ENCODE data around the gene DCP1B.
A peak's percentile ranks its signal among the peaks of the same experiment; 100 is the strongest.

The DCP1B gene

DNA sequence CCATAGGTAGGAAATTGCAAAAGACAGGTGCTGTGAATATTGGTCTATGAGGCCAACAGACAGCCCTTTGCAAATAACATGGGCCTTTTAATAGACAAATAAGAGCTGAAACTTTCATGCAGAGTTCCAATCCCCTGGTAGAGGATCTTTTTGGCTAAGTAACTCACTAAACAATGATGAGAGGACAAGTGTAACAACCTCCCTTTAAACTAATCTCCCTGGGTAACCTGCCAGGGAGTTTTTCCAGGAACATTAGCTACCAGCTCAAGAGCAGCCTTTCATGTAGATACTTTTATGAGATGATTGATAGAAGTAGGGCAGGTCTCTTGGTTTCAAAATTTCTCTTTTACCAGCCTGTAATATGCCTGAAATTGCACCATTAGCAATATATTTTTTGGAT lies 34.8 kb upstream of the DCP1B start:
- Histone ChIP-seq H3K4me3 (ENCODE audit: low read length) (no peak overlapping the region), H3K9me3 (ENCODE audit: control insufficient read depth, insufficient read depth, low read length) (no peaks in the 10 kb centered on the region), H3K36me3 (ENCODE audit: control insufficient read depth, insufficient read depth, low read length) (no peaks in the 10 kb centered on the region), H3K27ac (ENCODE audit: low read length) (no peak overlapping the region), H3K4me1 (ENCODE audit: control insufficient read depth, insufficient read depth, low read length) (0 out of 2 replicates have a peak, but pooled peaks cover 2% of the 10 kb centered on the region), H3K27me3 (ENCODE audit: control insufficient read depth, insufficient read depth, low read length) (peaks cover 6% of the 10 kb centered on the region)
- no peak for DNase-seq (ENCODE audit: low read depth, low spot score)

DNA sequence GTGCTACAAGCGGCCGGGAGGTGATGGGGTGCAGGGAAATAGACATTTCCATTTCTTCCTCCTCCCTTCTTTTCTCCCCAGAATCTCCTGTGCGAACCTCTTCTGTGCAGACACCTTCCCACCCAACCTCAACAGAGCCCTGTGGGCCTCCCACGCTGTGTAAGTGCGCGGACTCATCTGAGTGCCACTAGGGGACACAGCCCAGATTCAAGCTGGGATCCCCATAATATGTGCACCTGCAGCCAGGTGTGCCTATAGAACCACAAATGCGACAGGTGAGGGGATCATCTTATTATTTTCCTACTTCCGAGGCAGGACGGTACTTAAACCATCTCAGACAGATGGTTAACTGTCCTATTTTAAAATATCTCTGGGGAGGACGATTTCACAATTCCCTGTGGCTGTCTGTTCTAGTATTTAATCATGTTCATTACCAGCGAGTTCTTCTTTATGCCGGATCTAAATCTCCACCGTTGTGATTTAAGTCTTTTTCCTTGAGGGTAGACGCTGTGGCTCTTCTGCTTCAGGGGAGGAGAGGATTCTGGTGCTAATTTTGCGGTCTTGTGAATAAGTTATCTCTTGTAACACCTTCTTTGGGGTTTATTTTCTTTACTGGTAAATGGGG lies 31.3 kb upstream of the DCP1B start:
- Histone ChIP-seq H3K4me3 (ENCODE audit: low read length) (no peak overlapping the region), H3K27ac (ENCODE audit: low read length) (no peak overlapping the region), H3K36me3 (ENCODE audit: control insufficient read depth, insufficient read depth, low read length) (no peaks in the 10 kb centered on the region), H3K27me3 (ENCODE audit: control insufficient read depth, insufficient read depth, low read length) (peaks cover 6% of the 10 kb centered on the region), H3K4me1 (ENCODE audit: control insufficient read depth, insufficient read depth, low read length) (0 out of 2 replicates have a peak, but pooled peaks cover 2% of the 10 kb centered on the region), H3K9me3 (ENCODE audit: control insufficient read depth, insufficient read depth, low read length) (no peaks in the 10 kb centered on the region)
- no CpG with 5 or more reads among the region's 15 CpGs for WGBS (ENCODE audit: insufficient coverage, insufficient read length)
- DNase-seq (ENCODE audit: low read depth, low spot score) = no peak

DNA sequence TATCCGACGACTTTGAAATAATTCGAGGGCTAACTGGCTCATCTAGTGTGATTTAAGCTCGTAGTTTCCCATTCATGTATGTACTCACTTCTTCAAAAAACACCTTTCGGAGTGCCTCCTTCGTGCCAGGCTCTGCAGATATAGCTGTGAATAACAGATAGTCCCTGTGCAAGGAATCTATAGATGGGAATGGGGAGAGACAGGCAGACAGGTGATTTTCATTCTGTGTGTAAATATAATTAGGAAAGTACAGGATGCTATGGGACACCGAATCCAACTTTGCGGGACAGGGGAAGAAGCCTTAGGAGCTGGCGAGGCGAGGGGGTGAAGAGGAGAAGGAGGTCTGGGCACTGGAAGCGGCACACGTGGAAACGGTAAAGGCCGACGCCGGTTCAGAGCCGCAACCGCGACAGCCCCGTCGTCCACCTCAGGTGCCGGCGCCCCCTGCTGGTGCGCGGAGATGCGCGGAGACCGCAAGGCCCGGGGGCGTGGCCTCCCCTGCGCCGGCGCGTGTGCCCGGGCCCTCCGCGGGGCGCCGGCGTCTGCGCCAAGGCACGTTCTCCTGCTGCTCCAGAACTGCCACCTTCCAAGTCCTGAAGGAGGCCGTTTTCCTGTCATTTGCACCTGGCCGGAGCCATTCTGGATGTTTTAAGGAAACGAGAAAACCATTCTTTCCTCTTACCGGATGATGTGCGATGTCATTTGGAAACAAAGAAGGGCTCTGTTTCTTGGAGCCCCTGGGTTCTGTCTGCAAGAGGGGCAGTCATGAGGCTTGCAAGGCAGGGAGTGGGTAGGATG lies 30.6 kb upstream of the DCP1B start:
- DNase-seq (ENCODE audit: low read depth, low spot score) = peak; percentile 74
- no CpG with 5 or more reads among the region's 47 CpGs for WGBS (ENCODE audit: insufficient coverage, insufficient read length)
- Histone ChIP-seq H3K36me3 (ENCODE audit: control insufficient read depth, insufficient read depth, low read length) (no peaks in the 10 kb centered on the region), H3K9me3 (ENCODE audit: control insufficient read depth, insufficient read depth, low read length) (no peaks in the 10 kb centered on the region), H3K4me3 (ENCODE audit: low read length) (no peak overlapping the region), H3K27ac (ENCODE audit: low read length) (no peak overlapping the region), H3K4me1 (ENCODE audit: control insufficient read depth, insufficient read depth, low read length) (0 out of 2 replicates have a peak, but pooled peaks cover 2% of the 10 kb centered on the region), H3K27me3 (ENCODE audit: control insufficient read depth, insufficient read depth, low read length) (peaks cover 6% of the 10 kb centered on the region)

DNA sequence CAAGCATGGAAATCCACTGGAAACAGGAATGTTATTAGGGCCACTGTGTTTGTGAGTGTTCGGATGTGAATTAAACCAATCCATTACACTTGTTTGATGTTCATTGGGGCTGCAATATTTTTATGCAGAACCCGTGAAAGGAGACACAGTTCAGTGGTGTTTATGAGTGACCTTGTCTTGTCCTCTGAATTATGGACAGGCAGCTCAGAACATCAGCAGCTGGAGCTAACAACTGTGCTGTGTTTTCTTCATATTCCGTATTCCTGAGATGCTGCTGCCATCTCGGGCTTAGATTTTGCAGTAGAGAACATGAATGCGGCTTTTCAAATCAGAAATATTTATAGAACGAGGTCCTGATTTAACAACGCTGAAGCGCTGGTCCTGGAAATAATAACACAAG lies 28.2 kb upstream of the DCP1B start:
- H3K4me1 ChIP-seq (ENCODE audit: control insufficient read depth, insufficient read depth, low read length) = 0 out of 2 replicates have a peak, but pooled peaks cover 2% of the 10 kb centered on the region
- H3K27me3 ChIP-seq (ENCODE audit: control insufficient read depth, insufficient read depth, low read length) = peaks cover 6% of the 10 kb centered on the region
- H3K27ac ChIP-seq (ENCODE audit: low read length) = no peak overlapping the region
- H3K9me3 ChIP-seq (ENCODE audit: control insufficient read depth, insufficient read depth, low read length) = no peaks in the 10 kb centered on the region
- H3K36me3 ChIP-seq (ENCODE audit: control insufficient read depth, insufficient read depth, low read length) = no peaks in the 10 kb centered on the region
- no peak for DNase-seq (ENCODE audit: low read depth, low spot score)
- H3K4me3 ChIP-seq (ENCODE audit: low read length) = no peak overlapping the region
- no CpG with 5 or more reads among the region's 8 CpGs for WGBS (ENCODE audit: insufficient coverage, insufficient read length)

DNA sequence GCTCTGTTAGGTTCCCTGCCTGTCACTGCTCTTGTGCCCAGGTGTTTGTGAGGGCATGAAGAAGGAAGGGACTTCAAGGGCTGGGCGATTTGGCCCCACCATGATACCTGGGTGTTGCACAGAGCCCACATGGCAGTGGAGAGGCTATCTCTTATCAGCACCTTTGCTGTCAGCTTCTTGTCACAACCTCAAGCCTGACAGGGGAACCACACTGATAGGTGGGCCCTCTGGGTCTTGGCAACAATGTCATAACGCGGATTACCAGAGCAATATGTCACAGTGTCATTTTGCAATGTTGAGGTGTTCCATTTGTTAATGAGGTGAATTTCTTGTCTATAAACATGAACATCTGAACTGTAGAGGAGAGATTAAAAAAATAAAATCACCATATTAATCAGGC lies 25.6 kb upstream of the DCP1B start:
- H3K27ac ChIP-seq (ENCODE audit: low read length) = no peak overlapping the region
- WGBS (ENCODE audit: insufficient coverage, insufficient read length) = no CpG with 5 or more reads among the region's 3 CpGs
- H3K36me3 ChIP-seq (ENCODE audit: control insufficient read depth, insufficient read depth, low read length) = no peaks in the 10 kb centered on the region
- DNase-seq (ENCODE audit: low read depth, low spot score) = no peak
- H3K9me3 ChIP-seq (ENCODE audit: control insufficient read depth, insufficient read depth, low read length) = no peaks in the 10 kb centered on the region
- H3K27me3 ChIP-seq (ENCODE audit: control insufficient read depth, insufficient read depth, low read length) = peaks cover 6% of the 10 kb centered on the region
- no peaks in the 10 kb centered on the region for H3K4me1 ChIP-seq (ENCODE audit: control insufficient read depth, insufficient read depth, low read length)
- no peak overlapping the region for H3K4me3 ChIP-seq (ENCODE audit: low read length)

DNA sequence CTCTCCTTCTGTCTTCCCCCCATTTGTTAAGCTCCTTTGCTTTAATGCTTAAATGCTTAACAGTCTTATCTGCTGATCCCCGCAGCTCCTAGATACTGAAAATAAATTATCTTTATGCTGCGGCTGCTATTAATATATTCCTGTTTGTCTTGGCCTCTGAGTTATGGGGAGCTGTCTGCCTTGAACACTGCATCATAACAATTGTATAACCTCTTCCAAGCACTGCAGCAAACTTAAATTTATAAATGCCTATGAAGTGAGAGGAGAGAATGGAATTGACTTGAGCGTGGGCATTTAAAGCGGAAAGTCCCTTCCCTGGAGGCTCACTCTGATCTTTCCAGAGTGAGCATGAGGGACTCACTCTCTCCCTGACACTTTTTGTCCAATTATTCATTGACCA lies 23.1 kb upstream of the DCP1B start:
- no CpG with 5 or more reads among the region's 4 CpGs for WGBS (ENCODE audit: insufficient coverage, insufficient read length)
- no peak for DNase-seq (ENCODE audit: low read depth, low spot score)
- Histone ChIP-seq H3K4me1 (ENCODE audit: control insufficient read depth, insufficient read depth, low read length) (0 out of 2 replicates have a peak, but pooled peaks cover 1% of the 10 kb centered on the region), H3K4me3 (ENCODE audit: low read length) (no peak overlapping the region), H3K27ac (ENCODE audit: low read length) (no peak overlapping the region), H3K9me3 (ENCODE audit: control insufficient read depth, insufficient read depth, low read length) (no peaks in the 10 kb centered on the region), H3K27me3 (ENCODE audit: control insufficient read depth, insufficient read depth, low read length) (no peaks in the 10 kb centered on the region), H3K36me3 (ENCODE audit: control insufficient read depth, insufficient read depth, low read length) (no peaks in the 10 kb centered on the region)

DNA sequence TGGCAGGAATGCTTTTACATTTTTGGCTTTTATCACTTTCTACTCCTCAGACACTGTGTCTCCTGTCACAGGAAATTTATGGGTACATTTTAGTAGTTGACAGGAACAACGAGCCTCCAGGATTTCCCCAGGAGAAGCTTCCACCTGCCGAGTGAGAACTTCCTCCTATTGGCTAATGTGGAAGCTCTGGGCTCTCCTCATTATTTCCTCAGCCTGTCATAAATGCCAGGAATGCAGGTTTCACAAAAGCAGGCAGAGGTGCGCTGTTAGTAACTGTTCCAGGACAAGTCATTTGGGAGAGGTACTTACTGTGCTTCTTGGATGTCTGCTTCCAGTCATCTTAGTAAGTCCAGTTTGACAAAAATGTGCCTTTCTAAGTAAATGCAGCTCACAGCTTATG lies 19.1 kb upstream of the DCP1B start:
- DNase-seq (ENCODE audit: low read depth, low spot score) = no peak
- Histone ChIP-seq H3K4me3 (ENCODE audit: low read length) (no peak overlapping the region), H3K9me3 (ENCODE audit: control insufficient read depth, insufficient read depth, low read length) (no peaks in the 10 kb centered on the region), H3K27me3 (ENCODE audit: control insufficient read depth, insufficient read depth, low read length) (no peaks in the 10 kb centered on the region), H3K4me1 (ENCODE audit: control insufficient read depth, insufficient read depth, low read length) (0 out of 2 replicates have a peak, but pooled peaks cover 1% of the 10 kb centered on the region), H3K36me3 (ENCODE audit: control insufficient read depth, insufficient read depth, low read length) (no peaks in the 10 kb centered on the region), H3K27ac (ENCODE audit: low read length) (no peak overlapping the region)
- WGBS (ENCODE audit: insufficient coverage, insufficient read length) = no CpG with 5 or more reads among the region's 3 CpGs

DNA sequence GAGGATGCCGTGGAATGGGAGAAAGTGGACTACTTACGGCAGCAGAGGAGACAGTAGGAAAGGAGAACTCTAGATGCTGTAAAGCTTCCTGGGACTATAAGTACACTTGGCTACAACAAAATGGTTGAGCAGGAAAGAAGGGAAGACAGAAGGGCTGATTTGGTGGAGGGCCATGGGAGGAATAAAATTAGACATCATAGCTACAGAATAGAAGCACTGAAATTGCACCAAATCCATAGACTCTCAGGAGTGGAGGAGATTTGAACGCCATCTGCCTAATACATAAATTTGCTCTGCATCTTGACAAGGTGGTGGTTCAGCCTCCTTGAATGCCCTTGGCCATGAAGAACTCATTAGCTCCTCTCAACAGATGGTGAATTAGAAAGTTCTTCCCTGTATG lies 16.3 kb upstream of the DCP1B start:
- no CpG with 5 or more reads among the region's 3 CpGs for WGBS (ENCODE audit: insufficient coverage, insufficient read length)
- H3K9me3 ChIP-seq (ENCODE audit: control insufficient read depth, insufficient read depth, low read length) = no peaks in the 10 kb centered on the region
- H3K27ac ChIP-seq (ENCODE audit: low read length) = no peak overlapping the region
- H3K36me3 ChIP-seq (ENCODE audit: control insufficient read depth, insufficient read depth, low read length) = no peaks in the 10 kb centered on the region
- DNase-seq (ENCODE audit: low read depth, low spot score) = no peak
- 0 out of 2 replicates have a peak, but pooled peaks cover 1% of the 10 kb centered on the region for H3K4me1 ChIP-seq (ENCODE audit: control insufficient read depth, insufficient read depth, low read length)
- no peaks in the 10 kb centered on the region for H3K27me3 ChIP-seq (ENCODE audit: control insufficient read depth, insufficient read depth, low read length)
- H3K4me3 ChIP-seq (ENCODE audit: low read length) = no peak overlapping the region

DNA sequence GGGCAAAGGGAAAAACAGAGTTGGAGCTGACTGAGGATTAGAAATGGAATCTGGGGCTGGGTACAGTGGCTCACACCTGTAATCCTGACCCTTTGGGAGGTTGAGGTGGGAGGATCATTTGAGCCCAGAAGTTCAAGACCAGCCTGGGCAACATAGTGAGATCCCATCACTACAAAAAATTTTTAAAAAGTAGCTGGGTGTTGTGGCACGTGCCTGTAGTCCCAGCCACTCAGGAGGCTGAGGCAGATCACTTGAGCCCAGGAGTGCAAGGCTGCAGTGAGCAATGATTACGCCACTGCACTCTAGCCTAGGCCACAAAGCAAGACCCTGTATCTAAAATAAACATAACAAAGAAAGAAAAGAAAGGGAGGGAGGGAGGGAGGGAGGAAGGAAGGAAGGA lies 14.9 kb upstream of the DCP1B start:
- no CpG with 5 or more reads among the region's 2 CpGs for WGBS (ENCODE audit: insufficient coverage, insufficient read length)
- Histone ChIP-seq H3K27me3 (ENCODE audit: control insufficient read depth, insufficient read depth, low read length) (no peaks in the 10 kb centered on the region), H3K4me3 (ENCODE audit: low read length) (no peak overlapping the region), H3K36me3 (ENCODE audit: control insufficient read depth, insufficient read depth, low read length) (no peaks in the 10 kb centered on the region), H3K4me1 (ENCODE audit: control insufficient read depth, insufficient read depth, low read length) (0 out of 2 replicates have a peak, but pooled peaks cover 1% of the 10 kb centered on the region), H3K9me3 (ENCODE audit: control insufficient read depth, insufficient read depth, low read length) (no peaks in the 10 kb centered on the region), H3K27ac (ENCODE audit: low read length) (no peak overlapping the region)
- no peak for DNase-seq (ENCODE audit: low read depth, low spot score)

DNA sequence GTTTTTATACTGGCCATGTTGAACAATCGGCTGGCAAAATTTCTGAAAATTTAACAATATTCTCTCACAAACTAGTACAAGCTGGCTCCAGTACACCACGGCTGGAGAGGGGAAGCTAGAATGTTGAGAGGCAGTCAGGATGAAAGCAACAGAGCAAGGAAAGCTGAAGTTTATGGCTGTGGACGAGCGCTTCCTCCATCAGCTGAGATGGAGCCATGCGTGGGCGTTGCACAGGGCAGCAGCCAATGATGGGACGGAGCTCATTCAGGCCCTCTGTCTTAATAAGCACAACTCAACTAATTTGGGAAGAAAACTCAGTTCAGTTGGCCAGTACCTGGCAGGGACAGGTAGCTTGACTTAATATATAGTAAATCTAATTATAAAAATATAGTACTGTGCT lies 14.1 kb upstream of the DCP1B start:
- no CpG with 5 or more reads among the region's 7 CpGs for WGBS (ENCODE audit: insufficient coverage, insufficient read length)
- no peaks in the 10 kb centered on the region for H3K9me3 ChIP-seq (ENCODE audit: control insufficient read depth, insufficient read depth, low read length)
- H3K4me3 ChIP-seq (ENCODE audit: low read length) = no peak overlapping the region
- no peak for DNase-seq (ENCODE audit: low read depth, low spot score)
- H3K27ac ChIP-seq (ENCODE audit: low read length) = no peak overlapping the region
- no peaks in the 10 kb centered on the region for H3K36me3 ChIP-seq (ENCODE audit: control insufficient read depth, insufficient read depth, low read length)
- 0 out of 2 replicates have a peak, but pooled peaks cover under 1% of the 10 kb centered on the region for H3K4me1 ChIP-seq (ENCODE audit: control insufficient read depth, insufficient read depth, low read length)
- H3K27me3 ChIP-seq (ENCODE audit: control insufficient read depth, insufficient read depth, low read length) = no peaks in the 10 kb centered on the region

All from iPS DF 6.9 (cell line).